ENCODE results near the gene GNAZ.

DNA sequence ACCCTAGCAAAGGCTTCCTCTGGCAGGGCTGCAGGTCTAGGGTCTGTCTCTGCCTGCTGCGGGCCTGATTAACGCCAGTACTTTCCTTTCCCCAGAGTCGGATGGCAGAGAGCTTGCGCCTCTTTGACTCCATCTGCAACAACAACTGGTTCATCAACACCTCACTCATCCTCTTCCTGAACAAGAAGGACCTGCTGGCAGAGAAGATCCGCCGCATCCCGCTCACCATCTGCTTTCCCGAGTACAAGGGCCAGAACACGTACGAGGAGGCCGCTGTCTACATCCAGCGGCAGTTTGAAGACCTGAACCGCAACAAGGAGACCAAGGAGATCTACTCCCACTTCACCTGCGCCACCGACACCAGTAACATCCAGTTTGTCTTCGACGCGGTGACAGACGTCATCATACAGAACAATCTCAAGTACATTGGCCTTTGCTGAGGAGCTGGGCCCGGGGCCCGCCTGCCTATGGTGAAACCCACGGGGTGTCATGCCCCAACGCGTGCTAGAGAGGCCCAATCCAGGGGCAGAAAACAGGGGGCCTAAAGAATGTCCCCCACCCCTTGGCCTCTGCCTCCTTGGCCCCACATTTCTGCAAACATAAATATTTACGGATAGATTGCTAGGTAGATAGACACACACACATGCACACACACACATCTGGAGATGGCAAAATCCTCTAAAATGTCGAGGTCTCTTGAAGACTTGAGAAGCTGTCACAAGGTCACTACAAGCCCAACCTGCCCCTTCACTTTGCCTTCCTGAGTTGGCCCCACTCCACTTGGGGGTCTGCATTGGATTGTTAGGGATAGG, 52.9 kb downstream of the GNAZ start:
- TF ChIP-seq, protein P1, sequence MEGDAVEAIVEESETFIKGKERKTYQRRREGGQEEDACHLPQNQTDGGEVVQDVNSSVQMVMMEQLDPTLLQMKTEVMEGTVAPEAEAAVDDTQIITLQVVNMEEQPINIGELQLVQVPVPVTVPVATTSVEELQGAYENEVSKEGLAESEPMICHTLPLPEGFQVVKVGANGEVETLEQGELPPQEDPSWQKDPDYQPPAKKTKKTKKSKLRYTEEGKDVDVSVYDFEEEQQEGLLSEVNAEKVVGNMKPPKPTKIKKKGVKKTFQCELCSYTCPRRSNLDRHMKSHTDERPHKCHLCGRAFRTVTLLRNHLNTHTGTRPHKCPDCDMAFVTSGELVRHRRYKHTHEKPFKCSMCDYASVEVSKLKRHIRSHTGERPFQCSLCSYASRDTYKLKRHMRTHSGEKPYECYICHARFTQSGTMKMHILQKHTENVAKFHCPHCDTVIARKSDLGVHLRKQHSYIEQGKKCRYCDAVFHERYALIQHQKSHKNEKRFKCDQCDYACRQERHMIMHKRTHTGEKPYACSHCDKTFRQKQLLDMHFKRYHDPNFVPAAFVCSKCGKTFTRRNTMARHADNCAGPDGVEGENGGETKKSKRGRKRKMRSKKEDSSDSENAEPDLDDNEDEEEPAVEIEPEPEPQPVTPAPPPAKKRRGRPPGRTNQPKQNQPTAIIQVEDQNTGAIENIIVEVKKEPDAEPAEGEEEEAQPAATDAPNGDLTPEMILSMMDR (IDR thresholded peaks at IDR 0.05 in 2 of 3, conservative IDR thresholded peaks at IDR 0.05 in 1 of 3; ENCODE audit: borderline replicate concordance in 1 of 3, insufficient read depth in 1 of 3, low read depth in 2 of 3, low read length in 2 of 3), result no peak
- TF ChIP-seq RAD21 (IDR thresholded peaks at IDR 0.05; ENCODE audit: low read depth), result no peak
- TF ChIP-seq, protein P2, sequence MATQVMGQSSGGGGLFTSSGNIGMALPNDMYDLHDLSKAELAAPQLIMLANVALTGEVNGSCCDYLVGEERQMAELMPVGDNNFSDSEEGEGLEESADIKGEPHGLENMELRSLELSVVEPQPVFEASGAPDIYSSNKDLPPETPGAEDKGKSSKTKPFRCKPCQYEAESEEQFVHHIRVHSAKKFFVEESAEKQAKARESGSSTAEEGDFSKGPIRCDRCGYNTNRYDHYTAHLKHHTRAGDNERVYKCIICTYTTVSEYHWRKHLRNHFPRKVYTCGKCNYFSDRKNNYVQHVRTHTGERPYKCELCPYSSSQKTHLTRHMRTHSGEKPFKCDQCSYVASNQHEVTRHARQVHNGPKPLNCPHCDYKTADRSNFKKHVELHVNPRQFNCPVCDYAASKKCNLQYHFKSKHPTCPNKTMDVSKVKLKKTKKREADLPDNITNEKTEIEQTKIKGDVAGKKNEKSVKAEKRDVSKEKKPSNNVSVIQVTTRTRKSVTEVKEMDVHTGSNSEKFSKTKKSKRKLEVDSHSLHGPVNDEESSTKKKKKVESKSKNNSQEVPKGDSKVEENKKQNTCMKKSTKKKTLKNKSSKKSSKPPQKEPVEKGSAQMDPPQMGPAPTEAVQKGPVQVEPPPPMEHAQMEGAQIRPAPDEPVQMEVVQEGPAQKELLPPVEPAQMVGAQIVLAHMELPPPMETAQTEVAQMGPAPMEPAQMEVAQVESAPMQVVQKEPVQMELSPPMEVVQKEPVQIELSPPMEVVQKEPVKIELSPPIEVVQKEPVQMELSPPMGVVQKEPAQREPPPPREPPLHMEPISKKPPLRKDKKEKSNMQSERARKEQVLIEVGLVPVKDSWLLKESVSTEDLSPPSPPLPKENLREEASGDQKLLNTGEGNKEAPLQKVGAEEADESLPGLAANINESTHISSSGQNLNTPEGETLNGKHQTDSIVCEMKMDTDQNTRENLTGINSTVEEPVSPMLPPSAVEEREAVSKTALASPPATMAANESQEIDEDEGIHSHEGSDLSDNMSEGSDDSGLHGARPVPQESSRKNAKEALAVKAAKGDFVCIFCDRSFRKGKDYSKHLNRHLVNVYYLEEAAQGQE (IDR thresholded peaks at IDR 0.05; ENCODE audit: low read depth), result no peak
- TF ChIP-seq, protein P3, sequence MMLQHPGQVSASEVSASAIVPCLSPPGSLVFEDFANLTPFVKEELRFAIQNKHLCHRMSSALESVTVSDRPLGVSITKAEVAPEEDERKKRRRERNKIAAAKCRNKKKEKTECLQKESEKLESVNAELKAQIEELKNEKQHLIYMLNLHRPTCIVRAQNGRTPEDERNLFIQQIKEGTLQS (IDR thresholded peaks at IDR 0.05), result no peak
- TF ChIP-seq YY1 (IDR thresholded peaks at IDR 0.05; ENCODE audit: extremely low read depth, insufficient replicate concordance, low read depth, low read length), result no peak
- TF ChIP-seq ELF1 (IDR thresholded peaks at IDR 0.05; ENCODE audit: borderline replicate concordance, low read depth), result no peak
- TF ChIP-seq POLR2A (IDR thresholded peaks at IDR 0.05; ENCODE audit: borderline replicate concordance, extremely low read depth, insufficient read depth, insufficient read length), result no peak
- TF ChIP-seq CEBPB (IDR thresholded peaks at IDR 0.05; ENCODE audit: low read depth), result no peak
- TF ChIP-seq, protein P4, sequence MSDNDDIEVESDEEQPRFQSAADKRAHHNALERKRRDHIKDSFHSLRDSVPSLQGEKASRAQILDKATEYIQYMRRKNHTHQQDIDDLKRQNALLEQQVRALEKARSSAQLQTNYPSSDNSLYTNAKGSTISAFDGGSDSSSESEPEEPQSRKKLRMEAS (IDR thresholded peaks at IDR 0.05), result no peak
- no peak for TF ChIP-seq JUND (IDR thresholded peaks at IDR 0.05)
- TF ChIP-seq, protein P5, sequence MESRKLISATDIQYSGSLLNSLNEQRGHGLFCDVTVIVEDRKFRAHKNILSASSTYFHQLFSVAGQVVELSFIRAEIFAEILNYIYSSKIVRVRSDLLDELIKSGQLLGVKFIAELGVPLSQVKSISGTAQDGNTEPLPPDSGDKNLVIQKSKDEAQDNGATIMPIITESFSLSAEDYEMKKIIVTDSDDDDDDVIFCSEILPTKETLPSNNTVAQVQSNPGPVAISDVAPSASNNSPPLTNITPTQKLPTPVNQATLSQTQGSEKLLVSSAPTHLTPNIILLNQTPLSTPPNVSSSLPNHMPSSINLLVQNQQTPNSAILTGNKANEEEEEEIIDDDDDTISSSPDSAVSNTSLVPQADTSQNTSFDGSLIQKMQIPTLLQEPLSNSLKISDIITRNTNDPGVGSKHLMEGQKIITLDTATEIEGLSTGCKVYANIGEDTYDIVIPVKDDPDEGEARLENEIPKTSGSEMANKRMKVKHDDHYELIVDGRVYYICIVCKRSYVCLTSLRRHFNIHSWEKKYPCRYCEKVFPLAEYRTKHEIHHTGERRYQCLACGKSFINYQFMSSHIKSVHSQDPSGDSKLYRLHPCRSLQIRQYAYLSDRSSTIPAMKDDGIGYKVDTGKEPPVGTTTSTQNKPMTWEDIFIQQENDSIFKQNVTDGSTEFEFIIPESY (IDR thresholded peaks at IDR 0.05; ENCODE audit: extremely low read depth, insufficient replicate concordance, low read length), result no peak
- no peak for TF ChIP-seq TCF7L2 (IDR thresholded peaks at IDR 0.05; ENCODE audit: borderline replicate concordance, extremely low read depth, insufficient read depth, insufficient read length)
- TF ChIP-seq ZNF274 (IDR thresholded peaks at IDR 0.05; ENCODE audit: low read depth, low read length), result no peak

Measured in HCT116 (cell line).